Sigmoid colon (tissue), 7 donors: Measurements from ENCODE around the gene PALM3. TPM values are rescaled to one million over a fixed set of nuclear protein-coding genes. Genes with fewer than 3 reads are reported as not detected.

Experiments
- DNase-seq: peaks from one replicate; pipeline ENCODE4 v3.0.0-alpha.2; 2019
- H3K27ac ChIP-seq, 4 donors: fragments of 200-600 bp; sonication (generic); one replicate each; pipeline ENCODE4 v1.5.1; 2016 to 2019; ENCODE audit warnings: mild to moderate bottlenecking in 1 of 4
- H3K27me3 ChIP-seq, 3 donors: fragments of 200-600 bp; sonication (generic); one replicate each; pipeline ENCODE4 v1.5.1; 2019; ENCODE audit warnings: mild to moderate bottlenecking in 1 of 3
- H3K36me3 ChIP-seq, 4 donors: fragments of 200-600 bp; sonication (generic); one replicate each; pipeline ENCODE4 v1.5.1; 2016 to 2019
- H3K4me1 ChIP-seq, 4 donors: fragments of 200-600 bp; sonication (generic); one replicate each; pipeline ENCODE4 v1.5.1; 2017 to 2019
- H3K4me3 ChIP-seq, 4 donors: fragments of 200-600 bp; sonication (generic); one replicate each; pipeline ENCODE4 v1.5.1; 2017 to 2019; ENCODE audit warnings: mild to moderate bottlenecking in 2 of 4, moderate library complexity in 1 of 4
- H3K9me3 ChIP-seq, 4 donors: fragments of 200-600 bp in 3 of 4; sonication (generic) in 3 of 4; one replicate each; pipeline versions ENCODE4 v1.5.1 to v1.6.1; 2013 to 2019
- CTCF ChIP-seq, 4 experiments: fragments of 450-650 bp in 3 of 4; fragments of 200-600 bp in 1 of 4; IDR thresholded peaks; one replicate each; pipeline ENCODE4 v1.5.1; 2016 to 2019; ENCODE audit warnings: antibody characterized with exemption in 4 of 4, mild to moderate bottlenecking in 3 of 4, moderate library complexity in 2 of 4
- EP300 ChIP-seq, 4 donors: sonication (generic); formaldehyde crosslinking; IDR thresholded peaks; one replicate each; pipeline ENCODE4 v1.6.1; 2017; ENCODE audit warnings: antibody characterized with exemption in 4 of 4
- POLR2A ChIP-seq, 2 donors: fragments of 450-650 bp; IDR thresholded peaks; one replicate each; pipeline ENCODE4 v1.6.1; 2016; ENCODE audit warnings: antibody characterized with exemption in 2 of 2, mild to moderate bottlenecking in 2 of 2, moderate library complexity in 2 of 2
- POLR2AphosphoS5 ChIP-seq, 4 donors: sonication (generic); formaldehyde crosslinking; IDR thresholded peaks; one replicate each; pipeline ENCODE4 v1.6.1; 2017; ENCODE audit warnings: antibody characterized with exemption in 4 of 4
- WGBS, 2 donors: extraction: QIAGEN DNeasy Blood & Tissue Kit; methylation state at CpG; one replicate each; pipeline ENCODE4 v1.1.7; 2013; 5-methylcytosine and 5-hydroxymethylcytosine counted together
- intact Hi-C: fragments of 100-400 bp; cut with DNase I; formaldehyde crosslinking; loops from one replicate; pipeline ENCODE4 v1.15.1; 2023
- polyA plus RNA-seq, 3 donors: library from polyadenylated mRNA; stranded (reverse); fragments of 200-250 nt; gene quantifications; one replicate each; pipeline ENCODE4 v1.2.3, GENCODE V29; 2013
- total RNA-seq, 4 donors: library from RNA; depleted of rRNA; stranded (reverse); fragments of >200 nt; gene quantifications; one replicate each; pipeline ENCODE4 v1.1.0, GENCODE V29; 2016
- donor health status: healthy with polysubstance abuse.
- donor health status: Bipolar disorder and iron deficiency.
- donor health status: healthy.

PALM3 gene
- total and polyA plus RNA-seq, 7 donors = 0.41 to 1.5 (median 0.66) TPM; not detected in 4

GRCh38 chr19:14015524-14016035 is 46.3 kb downstream of the PALM3 start:
- no peaks in the 10 kb centered on the region for H3K4me1 ChIP-seq
- WGBS, 2 donors = 25 to 58% methylated on average over 8 of the region's 8 CpGs
- TF ChIP-seq POLR2AphosphoS5 (IDR thresholded peaks at IDR 0.05) = no peak
- TF ChIP-seq CTCF (IDR thresholded peaks at IDR 0.05) = no peak
- TF ChIP-seq EP300 (IDR thresholded peaks at IDR 0.05) = no peak
- no peak for TF ChIP-seq POLR2A (IDR thresholded peaks at IDR 0.05)
- no peak overlapping the region for H3K4me3 ChIP-seq
- no peak overlapping the region for H3K27ac ChIP-seq
- no peaks in the 10 kb centered on the region for H3K27me3 ChIP-seq
- H3K9me3 ChIP-seq = no peaks in the 10 kb centered on the region
- DNase-seq = no peak
- intact Hi-C loops = no loop called here
- no peaks in the 10 kb centered on the region for H3K36me3 ChIP-seq

GRCh38 chr19:14012378-14012915 is 49.4 kb downstream of the PALM3 start:
- no peak for TF ChIP-seq EP300 (IDR thresholded peaks at IDR 0.05)
- no peak for TF ChIP-seq POLR2AphosphoS5 (IDR thresholded peaks at IDR 0.05)
- TF ChIP-seq CTCF (IDR thresholded peaks at IDR 0.05) = no peak
- TF ChIP-seq POLR2A (IDR thresholded peaks at IDR 0.05) = no peak
- no peaks in the 10 kb centered on the region for H3K4me1 ChIP-seq
- H3K4me3 ChIP-seq = no peak overlapping the region
- DNase-seq = no peak
- intact Hi-C loops = no loop called here
- WGBS, 2 donors = 77 to 83% methylated on average over 2 of the region's 2 CpGs
- no peaks in the 10 kb centered on the region for H3K9me3 ChIP-seq
- no peak overlapping the region for H3K27ac ChIP-seq
- no peaks in the 10 kb centered on the region for H3K36me3 ChIP-seq
- H3K27me3 ChIP-seq = no peaks in the 10 kb centered on the region

- 4 to 5% methylated on average over 56 of the region's 56 CpGs for WGBS, 2 donors
- no peaks in the 10 kb centered on the region for H3K9me3 ChIP-seq
- H3K4me3 ChIP-seq = peak overlapping the region; percentile 73 to 97 (median 96)
- peak overlapping the region; percentile 98 to 100 (median 99) for H3K27ac ChIP-seq
- intact Hi-C loops = loop anchor here (1.0 to 10.0 kb wide), 3 partner anchors 55 to 212 kb away; partner anchors contain the start of genes DCAF15, MISP3 and ZSWIM4
- TF ChIP-seq POLR2A (IDR thresholded peaks at IDR 0.05) (peak; percentile 20 to 27), POLR2AphosphoS5 (IDR thresholded peaks at IDR 0.05) (peak; percentile 57 to 79 (median 66)), EP300 (IDR thresholded peaks at IDR 0.05) (peak in 1 of 4 donors; percentile 82), CTCF (IDR thresholded peaks at IDR 0.05) (no peak)
- no peak for DNase-seq
- H3K4me1 ChIP-seq = peaks cover 0 to 30% (median 24%) of the 10 kb centered on the region in 4 donors
- no peaks in the 10 kb centered on the region for H3K27me3 ChIP-seq
- no peaks in the 10 kb centered on the region for H3K36me3 ChIP-seq
Observed at GRCh38 chr19:14006766-14007562, 54.9 kb downstream of the PALM3 start.

GRCh38 chr19:14006085-14006765 is 55.7 kb downstream of the PALM3 start, which contains the start of gene RFX1:
TSS of gene RFX1 (minus strand) at chr19:14006320. CDS start at chr19:13993843, 12,477 bp downstream.
- intact Hi-C loops = loop anchor here (1.0 to 10.0 kb wide), 3 partner anchors 54 to 211 kb away; partner anchors contain the start of genes DCAF15, MISP3 and ZSWIM4
- H3K4me3 ChIP-seq = peak within 1 kb of the TSS; percentile 73 to 97 (median 96)
- peak; percentile 100 for DNase-seq
- 0 to 1% methylated on average over 58 of the region's 58 CpGs for WGBS, 2 donors
- no peaks in the 10 kb centered on the region for H3K27me3 ChIP-seq
- no peaks in the 10 kb centered on the region for H3K36me3 ChIP-seq
- H3K9me3 ChIP-seq = no peaks in the 10 kb centered on the region
- peak within 1 kb of the TSS; percentile 98 to 100 (median 99) for H3K27ac ChIP-seq
- TF ChIP-seq CTCF (IDR thresholded peaks at IDR 0.05) (no peak), POLR2A (IDR thresholded peaks at IDR 0.05) (peak in 1 of 2 donors; percentile 18), EP300 (IDR thresholded peaks at IDR 0.05) (peak in 1 of 4 donors; percentile 46), POLR2AphosphoS5 (IDR thresholded peaks at IDR 0.05) (peak in 3 of 4 donors; percentile 21 to 50 (median 32))
- H3K4me1 ChIP-seq = peaks cover 0 to 30% (median 24%) of the 10 kb centered on the region in 4 donors
